ENCODE results near the gene HS6ST2. TPM values are rescaled to one million over a fixed set of nuclear protein-coding genes. Genes with fewer than 3 reads are reported as not detected.

The HS6ST2 gene
- total RNA-seq, 1 experiment from 2014 or later = 8.1 TPM

GRCh38 chrX:132818638-132819037, 139.8 kb downstream of the HS6ST2 start:
- Mint-ChIP-seq H3K36me3 (no peaks in the 10 kb centered on the region), H3K9me3 (no peaks in the 10 kb centered on the region), H3K27ac (no peak overlapping the region), H3K27me3 (ENCODE audit: low read depth) (no peaks in the 10 kb centered on the region), H3K4me1 (peaks cover 44% of the 10 kb centered on the region), H3K4me3 (no peak overlapping the region)
- ChIA-PET POLR2A (interaction anchor here (1.5 kb wide), 1 partner anchor 11 kb away, joined by 3 read pairs; no protein-coding TSS in a partner anchor), CTCF (no interaction called here)
- ATAC-seq = peak; percentile 72
- DNase-seq (ENCODE audit: low spot score) = no peak
- TF ChIP-seq HMGXB4 (CRISPR knock-in tag; IDR thresholded peaks at IDR 0.05) (no peak), ETV6 (CRISPR knock-in tag; IDR thresholded peaks at IDR 0.05) (no peak), MXD4 (CRISPR knock-in tag; IDR thresholded peaks at IDR 0.05; ENCODE audit: borderline replicate concordance) (no peak), ZNF416 (CRISPR knock-in tag; IDR thresholded peaks at IDR 0.05) (no peak), ZNF232 (CRISPR knock-in tag; IDR thresholded peaks at IDR 0.05) (no peak), ZNF281 (CRISPR knock-in tag; IDR thresholded peaks at IDR 0.05) (no peak)

- ChIA-PET POLR2A (no interaction called here), CTCF (no interaction called here)
- Mint-ChIP-seq H3K4me1 (peaks cover 41% of the 10 kb centered on the region), H3K9me3 (no peaks in the 10 kb centered on the region), H3K27ac (no peak overlapping the region), H3K4me3 (no peak overlapping the region), H3K27me3 (ENCODE audit: low read depth) (no peaks in the 10 kb centered on the region), H3K36me3 (no peaks in the 10 kb centered on the region)
- TF ChIP-seq NR2C2 (CRISPR knock-in tag; IDR thresholded peaks at IDR 0.05) (no peak), NFATC4 (CRISPR knock-in tag; IDR thresholded peaks at IDR 0.05) (no peak), E2F4 (CRISPR knock-in tag; IDR thresholded peaks at IDR 0.05; ENCODE audit: borderline replicate concordance, low read depth) (no peak), ZNF425 (CRISPR knock-in tag; conservative IDR thresholded peaks at IDR 0.05) (no peak), ZNF281 (CRISPR knock-in tag; IDR thresholded peaks at IDR 0.05) (no peak), ZNF423 (CRISPR knock-in tag; IDR thresholded peaks at IDR 0.05) (no peak), ZNF416 (CRISPR knock-in tag; IDR thresholded peaks at IDR 0.05) (no peak), RELA (CRISPR knock-in tag; IDR thresholded peaks at IDR 0.05; ENCODE audit: borderline replicate concordance) (no peak), JUN (CRISPR knock-in tag; IDR thresholded peaks at IDR 0.05) (no peak), PRRX2 (CRISPR knock-in tag; IDR thresholded peaks at IDR 0.05) (no peak), ATF6 (CRISPR knock-in tag; IDR thresholded peaks at IDR 0.05) (no peak), SMAD3 (CRISPR knock-in tag; IDR thresholded peaks at IDR 0.05; ENCODE audit: borderline replicate concordance) (no peak), MYBL2 (CRISPR knock-in tag; IDR thresholded peaks at IDR 0.05) (no peak)
- ATAC-seq = no peak
- no peak for DNase-seq (ENCODE audit: low spot score)
Measured at GRCh38 chrX:132815643-132816042, 142.8 kb downstream of the HS6ST2 start.

All from WTC11 (cell line).